Ecto neural progenitor cell (in vitro differentiated cells): Measurements from ENCODE around the gene PCDHGA6.
"Not testable (repeated sequence)": the region's sequence is repeated elsewhere in the genome, so short reads cannot be mapped to it uniquely, and the experiment has no call there.

Experiments used
- DNase-seq: peaks from one replicate; pipeline ENCODE4 v3.0.0-alpha.2; 2018; ENCODE audit warnings: low spot score

Gene PCDHGA6

GRCh38 chr5:141360685-141361084, 13.0 kb upstream of the PCDHGA6 start:
- DNase-seq: no peak

GRCh38 chr5:141362719-141363118, 11.0 kb upstream of the PCDHGA6 start:
- DNase-seq: no peak

- DNase-seq: no peak
Measured at GRCh38 chr5:141363952-141364660, 9.6 kb upstream of the PCDHGA6 start, which contains the start of gene PCDHGA5. Gene PCDHGA5, plus strand, starts transcription at chr5:141364162. Its CDS starts 169 bp downstream, at chr5:141364331.

DNA sequence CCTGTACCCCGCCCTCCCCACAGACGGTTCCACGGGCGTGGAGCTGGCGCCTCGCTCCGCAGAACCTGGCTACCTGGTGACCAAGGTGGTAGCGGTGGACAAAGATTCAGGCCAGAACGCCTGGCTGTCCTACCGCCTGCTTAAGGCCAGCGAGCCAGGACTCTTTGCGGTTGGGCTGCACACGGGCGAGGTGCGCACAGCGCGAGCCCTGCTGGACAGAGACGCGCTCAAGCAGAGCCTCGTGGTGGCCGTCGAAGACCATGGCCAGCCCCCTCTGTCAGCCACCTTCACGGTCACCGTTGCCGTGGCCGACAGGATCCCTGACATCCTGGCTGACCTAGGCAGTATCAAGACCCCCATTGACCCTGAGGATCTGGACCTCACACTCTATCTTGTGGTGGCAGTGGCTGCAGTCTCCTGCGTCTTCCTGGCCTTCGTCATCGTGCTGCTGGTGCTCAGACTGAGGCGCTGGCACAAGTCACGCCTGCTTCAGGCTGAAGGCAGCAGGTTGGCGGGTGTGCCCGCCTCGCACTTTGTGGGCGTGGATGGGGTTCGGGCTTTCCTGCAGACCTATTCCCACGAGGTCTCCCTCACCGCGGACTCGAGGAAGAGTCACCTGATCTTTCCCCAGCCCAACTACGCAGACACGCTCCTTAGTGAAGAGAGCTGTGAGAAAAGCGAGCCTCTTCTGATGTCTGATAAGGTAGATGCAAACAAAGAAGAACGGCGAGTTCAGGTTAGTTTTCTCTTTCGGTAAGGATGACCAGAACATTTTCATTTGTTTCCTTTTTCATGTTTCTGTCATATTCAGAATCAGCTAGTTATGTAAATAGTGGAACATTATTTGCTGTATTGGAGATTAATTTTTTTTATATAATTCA, 7.4 kb upstream of the PCDHGA6 start:
- DNase-seq: no peak

- no peak for DNase-seq
Measured at GRCh38 chr5:141369994-141370848, 3.5 kb upstream of the PCDHGA6 start, which contains the start of gene PCDHGB3. Gene PCDHGB3, plus strand, starts transcription at chr5:141370242. Its CDS starts 153 bp downstream, at chr5:141370395.

DNA sequence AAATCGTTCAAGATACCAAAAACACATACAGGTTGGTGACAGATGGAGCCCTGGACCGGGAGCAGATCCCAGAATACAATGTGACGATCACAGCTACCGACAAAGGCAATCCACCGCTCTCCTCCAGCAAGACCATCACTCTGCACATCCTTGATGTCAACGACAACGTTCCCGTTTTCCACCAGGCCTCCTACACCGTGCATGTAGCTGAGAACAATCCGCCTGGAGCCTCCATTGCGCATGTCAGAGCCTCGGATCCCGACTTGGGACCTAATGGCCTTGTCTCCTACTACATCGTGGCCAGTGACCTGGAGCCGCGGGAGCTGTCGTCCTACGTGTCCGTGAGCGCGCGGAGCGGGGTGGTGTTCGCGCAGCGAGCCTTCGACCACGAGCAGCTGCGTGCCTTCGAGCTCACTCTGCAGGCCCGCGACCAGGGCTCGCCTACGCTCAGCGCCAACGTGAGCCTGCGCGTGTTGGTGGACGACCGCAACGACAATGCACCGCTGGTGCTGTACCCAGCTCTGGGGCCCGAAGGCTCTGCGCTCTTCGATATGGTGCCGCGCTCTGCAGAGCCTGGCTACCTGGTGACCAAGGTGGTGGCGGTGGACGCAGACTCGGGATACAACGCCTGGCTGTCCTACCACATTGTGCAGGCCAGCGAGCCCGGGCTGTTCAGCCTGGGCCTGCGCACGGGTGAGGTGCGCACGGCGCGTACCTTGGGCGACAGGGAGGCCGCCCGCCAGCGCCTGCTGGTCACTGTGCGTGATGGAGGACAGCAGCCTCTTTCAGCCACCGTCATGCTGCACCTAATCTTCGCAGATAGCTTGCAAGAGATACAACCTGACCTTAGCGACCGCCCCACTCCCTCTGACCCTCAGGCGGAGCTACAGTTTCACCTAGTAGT, 1.9 kb upstream of the PCDHGA6 start:
- DNase-seq: no peak

GRCh38 chr5:141374627-141375026, 936 bp downstream of the PCDHGA6 start:
- no peak for DNase-seq

DNA sequence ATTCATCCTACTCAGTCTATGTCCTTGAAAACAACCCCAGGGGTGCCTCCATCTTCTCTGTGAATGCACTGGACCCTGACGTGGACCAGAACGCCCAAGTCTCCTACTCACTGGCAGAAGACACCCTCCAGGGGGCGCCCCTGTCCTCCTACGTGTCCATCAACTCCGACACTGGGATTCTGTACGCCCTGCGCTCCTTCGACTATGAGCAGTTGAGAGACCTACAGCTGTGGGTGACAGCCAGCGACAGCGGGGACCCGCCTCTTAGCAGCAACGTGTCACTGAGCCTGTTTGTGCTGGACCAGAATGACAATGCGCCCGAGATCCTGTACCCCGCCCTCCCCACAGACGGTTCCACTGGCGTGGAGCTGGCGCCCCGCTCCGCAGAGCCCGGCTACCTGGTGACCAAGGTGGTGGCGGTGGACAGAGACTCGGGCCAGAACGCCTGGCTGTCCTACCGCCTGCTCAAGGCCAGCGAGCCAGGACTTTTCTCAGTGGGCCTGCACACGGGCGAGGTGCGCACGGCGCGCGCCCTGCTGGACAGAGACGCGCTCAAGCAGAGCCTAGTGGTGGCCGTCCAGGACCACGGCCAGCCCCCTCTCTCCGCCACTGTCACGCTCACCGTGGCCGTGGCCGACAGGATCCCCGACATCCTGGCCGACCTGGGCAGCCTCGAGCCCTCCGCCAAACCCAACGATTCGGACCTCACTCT, 1.9 kb downstream of the PCDHGA6 start:
- DNase-seq: not testable (repeated sequence)

- DNase-seq: no peak
Measured at GRCh38 chr5:141382469-141383294, 9.0 kb downstream of the PCDHGA6 start, which contains the start of gene PCDHGA7. Gene PCDHGA7, plus strand, starts transcription at chr5:141382742. Its CDS starts 158 bp downstream, at chr5:141382900.

DNA sequence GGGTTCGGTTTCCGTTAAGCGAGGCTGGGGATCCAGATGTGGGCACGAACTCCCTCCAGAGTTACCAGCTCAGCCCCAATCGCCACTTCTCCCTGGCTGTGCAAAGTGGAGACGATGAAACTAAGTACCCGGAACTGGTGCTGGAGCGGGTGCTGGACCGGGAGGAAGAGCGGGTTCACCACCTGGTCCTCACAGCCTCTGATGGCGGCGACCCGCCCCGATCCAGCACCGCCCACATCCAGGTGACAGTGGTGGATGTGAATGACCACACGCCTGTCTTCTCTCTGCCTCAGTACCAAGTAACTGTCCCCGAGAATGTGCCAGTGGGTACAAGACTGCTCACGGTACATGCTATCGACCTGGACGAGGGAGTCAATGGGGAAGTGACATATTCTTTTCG, 9.7 kb downstream of the PCDHGA6 start:
- DNase-seq: no peak

- DNase-seq: no peak
Measured at GRCh38 chr5:141384471-141385267, 11.0 kb downstream of the PCDHGA6 start.

GRCh38 chr5:141387557-141388311, 14.0 kb downstream of the PCDHGA6 start, which contains the start of gene PCDHGB4:
Gene PCDHGB4, plus strand, starts transcription at chr5:141387698. Its CDS starts 187 bp downstream, at chr5:141387885.
- peak; percentile 73 for DNase-seq

GRCh38 chr5:141388661-141389060, 15.0 kb downstream of the PCDHGA6 start:
- no peak for DNase-seq

GRCh38 chr5:141389153-141390042, 15.7 kb downstream of the PCDHGA6 start:
- no peak for DNase-seq

GRCh38 chr5:141392429-141393198, 18.9 kb downstream of the PCDHGA6 start, which contains the start of gene PCDHGA8:
Gene PCDHGA8, plus strand, starts transcription at chr5:141392633. Its CDS starts 181 bp downstream, at chr5:141392814.
- no peak for DNase-seq

- no peak for DNase-seq
Measured at GRCh38 chr5:141393267-141393666, 19.6 kb downstream of the PCDHGA6 start.
